VCaP (cell line): ENCODE measurements around the gene ARHGEF10L.

Source experiments
- H3K27ac ChIP-seq: fragments of 450-650 bp; 2 replicates; pipeline ENCODE4 v1.5.1; 2017
- CTCF ChIP-seq: fragments of 450-650 bp; conservative IDR thresholded peaks from 2 replicates; pipeline ENCODE4 v1.5.1; 2017; ENCODE audit warnings: mild to moderate bottlenecking, moderate library complexity

ARHGEF10L gene

GRCh38 chr1:17545356-17545755, 5.9 kb downstream of the ARHGEF10L start:
- H3K27ac ChIP-seq = no peak overlapping the region
- no peak for TF ChIP-seq CTCF

DNA sequence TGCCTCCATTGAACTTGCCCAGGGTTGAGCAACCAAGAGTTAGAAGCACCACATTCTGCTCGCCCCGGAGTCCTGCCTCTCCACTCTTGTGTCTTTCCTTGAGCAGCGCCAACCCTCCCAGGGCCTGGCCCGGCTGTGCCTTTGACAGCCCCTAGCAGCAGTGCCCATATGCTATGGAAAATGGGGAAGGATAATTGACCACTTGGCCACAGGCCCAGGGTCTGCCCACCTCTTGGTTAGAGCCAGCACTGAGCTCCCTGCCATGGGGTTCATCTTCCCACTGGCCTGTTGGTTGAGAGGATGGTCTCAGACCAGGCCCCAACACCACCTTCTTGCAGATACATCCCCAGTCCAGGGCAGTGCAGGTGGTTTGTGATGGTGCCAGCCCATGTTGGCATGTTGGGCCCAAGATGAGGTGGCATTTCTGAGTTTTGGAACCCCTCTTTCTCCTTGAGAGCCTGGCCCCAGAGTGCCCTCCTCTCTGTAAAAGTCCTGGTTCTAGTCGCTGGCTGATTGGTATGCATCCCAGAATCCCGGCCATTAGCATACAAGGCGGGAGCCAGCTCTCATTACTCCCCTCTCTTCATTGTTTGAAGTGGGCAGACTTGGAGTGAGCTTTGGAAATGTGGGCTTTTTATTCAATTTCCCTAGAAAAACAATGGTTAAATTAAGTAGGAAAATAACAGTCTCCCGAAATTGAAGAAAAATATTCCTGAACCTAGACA, 7.6 kb downstream of the ARHGEF10L start:
- TF ChIP-seq CTCF = no peak

DNA sequence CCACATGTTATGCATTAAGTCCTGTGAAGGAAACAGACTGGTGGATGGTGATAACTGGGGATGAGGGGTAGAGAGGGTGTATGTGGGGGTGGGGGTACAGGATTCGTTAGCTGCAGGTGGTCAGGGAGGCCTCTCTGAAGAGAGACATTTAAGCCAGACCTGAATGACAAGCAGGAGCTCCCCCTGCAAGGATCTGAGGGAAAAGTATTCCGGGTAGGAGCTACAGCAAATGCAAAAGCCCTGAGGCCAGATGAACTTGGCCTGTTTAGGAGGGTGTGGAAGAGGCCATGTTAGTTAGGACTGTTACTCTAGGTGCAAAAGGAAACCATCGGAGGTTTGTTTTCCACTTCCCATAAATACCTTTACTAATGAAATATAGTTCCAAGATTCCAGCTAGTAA, 9.9 kb downstream of the ARHGEF10L start:
- TF ChIP-seq CTCF = no peak

More for the DNA sequence above, 7.6 kb downstream of the ARHGEF10L start:
- H3K27ac ChIP-seq = no peak overlapping the region

DNA sequence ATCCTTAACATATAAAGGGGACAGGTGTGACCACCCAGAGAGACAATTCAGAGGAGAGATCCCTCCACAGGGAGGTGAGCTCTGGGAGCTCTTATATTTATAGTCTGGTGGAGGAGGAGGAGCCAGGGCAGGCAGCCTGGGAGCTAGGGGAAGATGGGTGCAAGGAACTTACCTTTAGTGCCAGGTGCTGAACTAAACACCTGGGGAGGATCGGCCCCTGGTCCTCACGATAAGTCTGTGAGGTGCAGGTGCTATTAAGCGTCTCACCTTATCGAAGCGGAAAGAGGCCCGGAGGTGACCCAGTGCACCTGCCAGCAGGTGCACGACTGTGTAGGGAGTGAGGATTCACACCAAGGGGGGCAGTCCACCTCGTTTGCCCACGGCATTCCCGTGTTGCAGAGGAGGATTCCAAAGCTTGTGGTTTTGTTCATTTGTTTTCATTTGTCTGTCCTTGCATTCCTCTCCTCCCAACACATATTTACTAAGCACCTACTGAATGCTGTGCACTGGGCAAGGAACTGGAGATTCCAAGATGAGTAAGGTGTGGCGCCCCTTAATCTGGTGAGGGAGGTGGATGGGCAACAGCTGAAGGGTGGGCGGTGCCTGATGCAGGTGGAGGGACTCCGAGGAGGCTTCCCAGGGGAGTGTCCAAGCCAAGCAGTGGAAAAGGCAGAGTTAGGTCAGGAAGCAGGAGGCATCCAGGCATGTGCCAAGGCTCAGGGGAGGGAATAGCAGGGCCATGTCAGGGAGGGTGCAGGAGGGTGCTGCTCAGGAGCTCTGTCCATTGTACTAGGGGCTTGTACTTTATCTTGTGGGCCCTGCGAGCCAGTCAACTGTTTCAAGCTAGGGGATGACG, 11.5 kb downstream of the ARHGEF10L start:
- no peak for TF ChIP-seq CTCF
- no peak overlapping the region for H3K27ac ChIP-seq

More for the DNA sequence above, 9.9 kb downstream of the ARHGEF10L start:
- no peak overlapping the region for H3K27ac ChIP-seq

- TF ChIP-seq CTCF = no peak
- no peak overlapping the region for H3K27ac ChIP-seq
These were observed 12.3 kb downstream of the ARHGEF10L start for GRCh38 chr1:17551755-17552234.

GRCh38 chr1:17553975-17554700, 14.6 kb downstream of the ARHGEF10L start:
- no peak overlapping the region for H3K27ac ChIP-seq
- no peak for TF ChIP-seq CTCF

DNA sequence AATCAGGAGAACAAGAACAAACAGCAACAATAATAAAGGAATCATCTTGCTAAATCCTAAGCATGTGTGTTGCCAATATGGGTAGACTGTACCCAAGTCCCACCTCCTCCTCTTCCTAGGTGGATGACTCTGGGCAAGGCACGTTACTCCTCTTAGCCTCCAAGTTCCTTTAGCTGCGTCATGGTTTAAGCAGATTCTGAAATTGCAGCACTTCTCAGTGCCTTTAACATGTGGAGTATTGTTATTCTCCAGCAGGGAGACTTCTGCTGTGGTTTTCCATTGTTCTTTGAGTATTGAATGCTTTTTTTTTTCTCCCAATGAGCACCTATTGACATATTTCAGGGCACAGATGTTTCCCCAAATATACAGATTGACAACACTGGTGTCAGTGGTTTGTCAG, 15.5 kb downstream of the ARHGEF10L start:
- no peak overlapping the region for H3K27ac ChIP-seq
- TF ChIP-seq CTCF = no peak
